Esophagus muscularis mucosa (tissue), 4 donors: ENCODE measurements around the gene MFGE8. TPM values are rescaled to one million over a fixed set of nuclear protein-coding genes. Genes with fewer than 3 reads are reported as not detected.
"Not testable (repeated sequence)": the region's sequence is repeated elsewhere in the genome, so short reads cannot be mapped to it uniquely, and the experiment has no call there.

Experiments used
- DNase-seq: peaks from one replicate; pipeline ENCODE4 v3.0.0-alpha.2; 2017; ENCODE audit errors: extremely low spot score
- H3K27ac ChIP-seq, 4 donors: fragments of 200-600 bp; sonication (generic); replicated peaks in 1 of 4; 1 replicate in 3 of 4; 2 replicates in 1 of 4; pipeline ENCODE4 v1.5.1; 2016 to 2019; ENCODE audit warnings: mild to moderate bottlenecking in 1 of 4
- H3K27me3 ChIP-seq, 4 donors: fragments of 200-600 bp; sonication (generic); one replicate each; pipeline versions ENCODE4 v1.5.1 to v1.6.0; 2016 to 2019
- H3K36me3 ChIP-seq, 4 donors: fragments of 200-600 bp; sonication (generic); one replicate each; pipeline ENCODE4 v1.5.1; 2016 to 2019
- H3K4me1 ChIP-seq, 4 donors: fragments of 200-600 bp; sonication (generic); one replicate each; pipeline ENCODE4 v1.5.1; 2016 to 2019
- H3K4me3 ChIP-seq, 4 donors: fragments of 200-600 bp; sonication (generic); 1 replicate in 2 of 4; 2 replicates in 2 of 4; pipeline ENCODE4 v1.5.1; 2016 to 2019; ENCODE audit warnings: mild to moderate bottlenecking in 4 of 4, moderate library complexity in 1 of 4
- H3K9me3 ChIP-seq, 4 donors: fragments of 200-600 bp; sonication (generic); 1 replicate in 3 of 4; 2 replicates in 1 of 4; pipeline ENCODE4 v1.5.1; 2016 to 2019
- EP300 ChIP-seq: sonication (generic); formaldehyde crosslinking; IDR thresholded peaks from one replicate; pipeline ENCODE4 v1.6.1; 2017; ENCODE audit warnings: antibody characterized with exemption
- POLR2A ChIP-seq: fragments of 450-650 bp; IDR thresholded peaks from one replicate; pipeline ENCODE4 v1.6.1; 2017; ENCODE audit warnings: antibody characterized with exemption, moderate library complexity, mild to moderate bottlenecking, low read depth
- POLR2AphosphoS5 ChIP-seq, 2 donors: sonication (generic); formaldehyde crosslinking; IDR thresholded peaks; one replicate each; pipeline ENCODE4 v1.6.1; 2017; ENCODE audit warnings: antibody characterized with exemption in 2 of 2
- WGBS: methylation state at CpG from one replicate; pipeline ENCODE4 v1.1.5; 2018; 5-methylcytosine and 5-hydroxymethylcytosine counted together
- intact Hi-C: fragments of 100-400 bp; cut with DNase I; formaldehyde crosslinking; loops from one replicate; pipeline ENCODE4 v1.15.1; 2023
- total RNA-seq, 4 donors: library from RNA; depleted of rRNA; stranded (reverse); fragments of >200 nt; gene quantifications; one replicate each; pipeline versions ENCODE4 v1.1.0 to v1.2.1, GENCODE V29; 2016
- TF ChIP-seq, protein P1 (sequence below), 3 experiments: fragments of 200-600 bp in 2 of 3; fragments of 450-650 bp in 1 of 3; sonication (generic) in 2 of 3; IDR thresholded peaks; one replicate each; pipeline ENCODE4 v1.5.1; 2017 to 2019; ENCODE audit warnings: antibody characterized with exemption in 3 of 3, mild to moderate bottlenecking in 2 of 3, moderate library complexity in 1 of 3

Gene MFGE8
- total RNA-seq, 4 donors from 2014 or later = 355 to 614 (median 564) TPM

DNA sequence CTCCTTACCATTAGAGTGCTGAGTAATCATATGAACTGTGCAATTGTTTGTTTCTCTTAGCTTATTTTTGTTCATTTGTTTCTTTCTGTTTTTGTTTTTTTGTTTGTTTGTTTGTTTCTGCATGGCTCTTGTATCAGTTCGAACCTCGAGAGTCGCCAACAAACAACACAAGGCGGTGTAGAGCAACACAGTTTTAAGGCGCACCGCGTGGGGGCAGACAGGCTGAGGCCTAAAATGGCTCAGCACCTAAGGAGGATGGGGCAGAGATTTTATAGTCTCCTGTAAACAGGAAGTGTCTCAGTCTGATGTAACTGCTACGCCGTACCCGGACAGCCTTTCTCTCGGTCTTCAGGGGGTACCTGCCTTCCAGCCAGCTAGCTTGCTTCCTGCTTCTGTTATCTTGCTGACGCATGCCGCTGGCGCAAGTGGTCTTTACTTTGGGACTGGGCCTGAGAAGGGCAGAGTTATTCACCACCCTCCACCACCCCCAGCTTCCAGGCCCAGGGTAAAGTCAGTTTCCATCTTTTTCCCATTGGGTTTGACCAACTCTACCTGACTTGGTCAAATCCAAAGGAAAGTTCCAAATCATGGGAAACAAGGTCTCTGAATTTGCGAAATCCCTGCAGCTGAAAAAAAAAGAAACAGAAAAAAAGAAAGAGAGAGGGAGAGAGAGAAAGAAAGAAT lies 25.8 kb upstream of the MFGE8 start:
- no peaks in the 10 kb centered on the region for H3K36me3 ChIP-seq
- no peaks in the 10 kb centered on the region for H3K9me3 ChIP-seq
- no peak overlapping the region for H3K27ac ChIP-seq
- 90% methylated on average over 15 of the region's 15 CpGs for WGBS
- intact Hi-C loops = no loop called here
- no peak for DNase-seq
- no peak overlapping the region for H3K4me3 ChIP-seq
- peaks cover 0 to under 1% (median 0%) of the 10 kb centered on the region in 4 donors for H3K4me1 ChIP-seq
- H3K27me3 ChIP-seq = no peaks in the 10 kb centered on the region
- TF ChIP-seq POLR2A (no peak), EP300 (no peak), POLR2AphosphoS5 (IDR thresholded peaks at IDR 0.05) (no peak)
- TF ChIP-seq, protein P1, sequence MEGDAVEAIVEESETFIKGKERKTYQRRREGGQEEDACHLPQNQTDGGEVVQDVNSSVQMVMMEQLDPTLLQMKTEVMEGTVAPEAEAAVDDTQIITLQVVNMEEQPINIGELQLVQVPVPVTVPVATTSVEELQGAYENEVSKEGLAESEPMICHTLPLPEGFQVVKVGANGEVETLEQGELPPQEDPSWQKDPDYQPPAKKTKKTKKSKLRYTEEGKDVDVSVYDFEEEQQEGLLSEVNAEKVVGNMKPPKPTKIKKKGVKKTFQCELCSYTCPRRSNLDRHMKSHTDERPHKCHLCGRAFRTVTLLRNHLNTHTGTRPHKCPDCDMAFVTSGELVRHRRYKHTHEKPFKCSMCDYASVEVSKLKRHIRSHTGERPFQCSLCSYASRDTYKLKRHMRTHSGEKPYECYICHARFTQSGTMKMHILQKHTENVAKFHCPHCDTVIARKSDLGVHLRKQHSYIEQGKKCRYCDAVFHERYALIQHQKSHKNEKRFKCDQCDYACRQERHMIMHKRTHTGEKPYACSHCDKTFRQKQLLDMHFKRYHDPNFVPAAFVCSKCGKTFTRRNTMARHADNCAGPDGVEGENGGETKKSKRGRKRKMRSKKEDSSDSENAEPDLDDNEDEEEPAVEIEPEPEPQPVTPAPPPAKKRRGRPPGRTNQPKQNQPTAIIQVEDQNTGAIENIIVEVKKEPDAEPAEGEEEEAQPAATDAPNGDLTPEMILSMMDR (IDR thresholded peaks at IDR 0.05) = no peak

DNA sequence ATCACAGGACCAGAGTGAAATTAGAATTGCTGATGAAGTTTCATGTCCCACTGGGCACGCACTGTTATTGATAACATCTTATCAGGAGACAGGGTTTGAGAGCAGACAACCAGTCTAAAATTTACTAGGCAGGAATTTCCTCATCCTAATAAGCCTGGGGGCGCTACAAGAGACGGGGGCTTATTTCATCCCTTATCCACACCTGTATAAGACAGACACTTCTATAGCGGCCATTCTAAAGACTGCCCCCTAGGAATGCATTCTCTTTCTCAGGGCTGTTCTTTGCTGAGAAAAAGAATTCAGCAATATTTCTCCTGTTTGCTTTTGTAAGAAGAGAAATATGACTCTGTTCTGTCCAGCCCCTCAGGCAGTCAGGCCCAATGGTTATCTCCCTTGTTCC lies 21.3 kb upstream of the MFGE8 start:
- H3K9me3 ChIP-seq, H3K27ac ChIP-seq, intact Hi-C loops, H3K36me3 ChIP-seq, H3K27me3 ChIP-seq, H3K4me3 ChIP-seq, DNase-seq: not testable (repeated sequence)
- WGBS = 98% methylated on average over 4 of the region's 4 CpGs
- peaks cover 0 to 23% (median 14%) of the 10 kb centered on the region in 4 donors for H3K4me1 ChIP-seq

DNA sequence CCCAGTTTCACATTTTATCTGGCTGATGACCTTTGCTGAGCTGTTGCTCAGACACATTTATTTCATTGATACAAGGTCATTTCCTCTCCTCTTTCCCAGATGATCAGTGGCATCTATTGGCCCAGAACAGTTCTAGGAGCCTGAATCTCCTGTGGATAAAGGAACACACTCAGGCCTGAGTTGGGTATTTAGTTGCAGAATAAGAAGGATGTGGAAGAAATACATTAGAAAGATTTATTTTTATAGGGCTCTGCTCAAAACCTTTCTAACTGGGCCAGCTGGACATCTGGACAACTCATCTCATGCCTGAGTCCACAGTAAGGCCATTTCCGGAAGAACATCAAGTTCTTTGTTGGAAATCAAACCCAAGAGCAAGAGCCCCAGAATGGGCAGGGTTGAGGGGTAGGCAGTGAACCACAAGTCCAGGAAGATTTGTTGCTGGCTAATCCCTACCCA lies 19.7 kb upstream of the MFGE8 start:
- peaks cover 0 to 3% (median 0%) of the 10 kb centered on the region in 4 donors for H3K9me3 ChIP-seq
- H3K4me1 ChIP-seq = peaks cover 0 to 23% (median 14%) of the 10 kb centered on the region in 4 donors
- no peaks in the 10 kb centered on the region for H3K36me3 ChIP-seq
- no peak for DNase-seq
- 70% methylated on average over 1 of the region's 1 CpG for WGBS
- intact Hi-C loops = no loop called here
- no peaks in the 10 kb centered on the region for H3K27me3 ChIP-seq
- H3K4me3 ChIP-seq = no peak overlapping the region
- peak overlapping the region; percentile 19 to 65 (median 51) for H3K27ac ChIP-seq
- TF ChIP-seq, protein P1 (IDR thresholded peaks at IDR 0.05) = no peak
- no peak for TF ChIP-seq EP300

DNA sequence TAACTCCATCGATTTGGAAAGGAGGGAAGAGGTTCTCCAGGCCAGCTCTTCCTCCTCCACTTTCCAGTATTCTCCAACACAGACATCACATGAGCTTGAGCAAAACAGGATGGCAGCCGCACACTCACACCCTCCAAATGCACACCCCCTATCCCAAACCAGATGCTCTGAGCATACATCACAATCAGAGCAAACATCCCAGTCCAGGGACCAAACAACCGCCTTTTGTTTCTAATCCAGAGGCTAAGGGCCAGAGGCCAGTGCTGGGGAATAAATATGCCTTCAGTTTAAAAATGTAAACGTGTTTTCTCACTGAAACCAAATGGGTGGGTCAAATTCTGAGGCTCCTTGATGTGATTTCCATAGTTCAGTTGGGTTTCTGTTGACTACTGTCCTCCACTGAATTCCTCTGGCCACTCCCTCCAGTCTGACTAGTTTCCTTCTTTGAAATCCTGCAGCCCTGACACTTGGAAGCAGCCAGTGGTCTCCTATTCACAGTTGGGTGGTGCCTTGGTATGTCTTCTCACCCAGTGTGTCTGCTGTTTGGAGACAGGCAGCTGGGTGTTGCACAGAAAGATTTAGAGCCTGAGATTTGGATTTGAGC lies 19.2 kb upstream of the MFGE8 start:
- H3K4me1 ChIP-seq = peaks cover 0 to 23% (median 14%) of the 10 kb centered on the region in 4 donors
- no peak for DNase-seq
- 65% methylated on average over 4 of the region's 4 CpGs for WGBS
- H3K36me3 ChIP-seq = no peaks in the 10 kb centered on the region
- H3K9me3 ChIP-seq = peaks cover 0 to 4% (median 0%) of the 10 kb centered on the region in 4 donors
- TF ChIP-seq POLR2AphosphoS5 (IDR thresholded peaks at IDR 0.05) = peak in 1 of 2 donors; percentile 7
- no peak for TF ChIP-seq EP300
- intact Hi-C loops = no loop called here
- no peak overlapping the region for H3K4me3 ChIP-seq
- H3K27ac ChIP-seq = peak overlapping the region; percentile 28 to 65 (median 51)
- H3K27me3 ChIP-seq = no peaks in the 10 kb centered on the region

GRCh38 chr15:88930579-88930978 lies 17.4 kb upstream of the MFGE8 start:
- no peak overlapping the region for H3K4me3 ChIP-seq
- WGBS = 87% methylated on average over 2 of the region's 2 CpGs
- peaks cover 0 to 4% (median 0%) of the 10 kb centered on the region in 4 donors for H3K9me3 ChIP-seq
- DNase-seq = no peak
- peaks cover 0 to 23% (median 15%) of the 10 kb centered on the region in 4 donors for H3K4me1 ChIP-seq
- no peaks in the 10 kb centered on the region for H3K36me3 ChIP-seq
- intact Hi-C loops = no loop called here
- no peaks in the 10 kb centered on the region for H3K27me3 ChIP-seq
- TF ChIP-seq, protein P1 (IDR thresholded peaks at IDR 0.05) = no peak
- TF ChIP-seq EP300 (no peak), POLR2A (no peak), POLR2AphosphoS5 (IDR thresholded peaks at IDR 0.05) (no peak)
- H3K27ac ChIP-seq = no peak overlapping the region

GRCh38 chr15:88929358-88930098 lies 16.3 kb upstream of the MFGE8 start:
- H3K36me3 ChIP-seq, H3K27me3 ChIP-seq, H3K4me3 ChIP-seq, DNase-seq, intact Hi-C loops, H3K9me3 ChIP-seq, H3K27ac ChIP-seq: not testable (repeated sequence)
- H3K4me1 ChIP-seq = peaks cover 0 to 24% (median 15%) of the 10 kb centered on the region in 4 donors
- WGBS = 76% methylated on average over 3 of the region's 3 CpGs

- peaks cover 0 to 17% (median 10%) of the 10 kb centered on the region in 4 donors for H3K4me1 ChIP-seq
- intact Hi-C loops, H3K36me3 ChIP-seq, DNase-seq, H3K9me3 ChIP-seq, H3K4me3 ChIP-seq, H3K27ac ChIP-seq, H3K27me3 ChIP-seq: not testable (repeated sequence)
Measured at GRCh38 chr15:88928192-88928591, 15.0 kb upstream of the MFGE8 start.

- H3K27me3 ChIP-seq, DNase-seq, H3K27ac ChIP-seq, intact Hi-C loops, H3K4me3 ChIP-seq, H3K4me1 ChIP-seq, H3K36me3 ChIP-seq, H3K9me3 ChIP-seq: not testable (repeated sequence)
- 81% methylated on average over 2 of the region's 2 CpGs for WGBS
Measured at GRCh38 chr15:88925648-88926047, 12.5 kb upstream of the MFGE8 start.
